Lower leg skin (tissue), 3 donors: ENCODE results near the gene TCHH.

ENCODE experiments used
- POLR2A ChIP-seq, 2 donors: fragments of 450-650 bp; IDR thresholded peaks; one replicate each; pipeline ENCODE4 v1.6.1; 2016 to 2017; ENCODE audit warnings: antibody characterized with exemption in 2 of 2, mild to moderate bottlenecking in 1 of 2, moderate library complexity in 1 of 2
- TF ChIP-seq, protein P1 (sequence below), 3 donors: fragments of 450-650 bp; IDR thresholded peaks; one replicate each; pipeline ENCODE4 v1.5.1; 2016; ENCODE audit warnings: antibody characterized with exemption in 3 of 3, mild to moderate bottlenecking in 3 of 3, moderate library complexity in 2 of 3

GRCh38 chr1:152130186-152130585, 14.9 kb upstream of the TCHH start:
- TF ChIP-seq, protein P1, sequence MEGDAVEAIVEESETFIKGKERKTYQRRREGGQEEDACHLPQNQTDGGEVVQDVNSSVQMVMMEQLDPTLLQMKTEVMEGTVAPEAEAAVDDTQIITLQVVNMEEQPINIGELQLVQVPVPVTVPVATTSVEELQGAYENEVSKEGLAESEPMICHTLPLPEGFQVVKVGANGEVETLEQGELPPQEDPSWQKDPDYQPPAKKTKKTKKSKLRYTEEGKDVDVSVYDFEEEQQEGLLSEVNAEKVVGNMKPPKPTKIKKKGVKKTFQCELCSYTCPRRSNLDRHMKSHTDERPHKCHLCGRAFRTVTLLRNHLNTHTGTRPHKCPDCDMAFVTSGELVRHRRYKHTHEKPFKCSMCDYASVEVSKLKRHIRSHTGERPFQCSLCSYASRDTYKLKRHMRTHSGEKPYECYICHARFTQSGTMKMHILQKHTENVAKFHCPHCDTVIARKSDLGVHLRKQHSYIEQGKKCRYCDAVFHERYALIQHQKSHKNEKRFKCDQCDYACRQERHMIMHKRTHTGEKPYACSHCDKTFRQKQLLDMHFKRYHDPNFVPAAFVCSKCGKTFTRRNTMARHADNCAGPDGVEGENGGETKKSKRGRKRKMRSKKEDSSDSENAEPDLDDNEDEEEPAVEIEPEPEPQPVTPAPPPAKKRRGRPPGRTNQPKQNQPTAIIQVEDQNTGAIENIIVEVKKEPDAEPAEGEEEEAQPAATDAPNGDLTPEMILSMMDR (IDR thresholded peaks at IDR 0.05) = no peak
- no peak for TF ChIP-seq POLR2A (IDR thresholded peaks at IDR 0.05)
